H9 (cell line): ENCODE data around the gene PPAT. TPM values are rescaled to one million over a fixed set of nuclear protein-coding genes. Genes with fewer than 3 reads are reported as not detected.

Source experiments
- DNase-seq: peaks from one replicate; pipeline ENCODE4 v3.0.0-alpha.2; 2017
- H2AFZ ChIP-seq: one replicate; pipeline ENCODE4 v1.6.1; 2013; ENCODE audit warnings: mild to moderate bottlenecking, low read length, control low read depth, moderate library complexity
- H2AK5ac ChIP-seq: 2 replicates; pipeline ENCODE4 v1.6.1; 2013; ENCODE audit warnings: low read length, control low read depth, mixed read lengths; ENCODE audit not compliant: insufficient read length
- H2BK120ac ChIP-seq: one replicate; pipeline ENCODE4 v1.6.1; 2013; ENCODE audit warnings: low read depth, mild to moderate bottlenecking, low read length, control low read depth, inconsistent platforms; ENCODE audit not compliant: poor library complexity, severe bottlenecking
- H2BK12ac ChIP-seq: 2 replicates; pipeline ENCODE4 v1.6.1; 2013; ENCODE audit warnings: low read length, control low read depth, mixed read lengths, low read depth; ENCODE audit not compliant: insufficient read length
- H2BK15ac ChIP-seq: 2 replicates; pipeline ENCODE4 v1.6.1; 2013; ENCODE audit warnings: low read depth, low read length, control low read depth
- H2BK20ac ChIP-seq: one replicate; pipeline ENCODE4 v1.6.1; 2013; ENCODE audit warnings: low read depth, mild to moderate bottlenecking, low read length, control low read depth, inconsistent platforms; ENCODE audit not compliant: poor library complexity, severe bottlenecking
- H2BK5ac ChIP-seq: 2 replicates; pipeline ENCODE4 v1.6.1; 2013; ENCODE audit warnings: low read length, control low read depth, mixed read lengths; ENCODE audit not compliant: insufficient read length
- H3K14ac ChIP-seq: 2 replicates; pipeline ENCODE4 v1.6.1; 2013; ENCODE audit warnings: low read length, control low read depth; ENCODE audit not compliant: insufficient read depth
- H3K18ac ChIP-seq: 2 replicates; pipeline ENCODE4 v1.6.1; 2013; ENCODE audit warnings: low read depth, mild to moderate bottlenecking, mixed read lengths, low read length, control low read depth; ENCODE audit not compliant: insufficient read length
- H3K23ac ChIP-seq: 2 replicates; pipeline ENCODE4 v1.6.1; 2013; ENCODE audit warnings: low read length, control low read depth, mixed read lengths, low read depth; ENCODE audit not compliant: insufficient read length
- H3K23me2 ChIP-seq: 2 replicates; pipeline ENCODE4 v1.6.1; 2013; ENCODE audit warnings: low read depth, mild to moderate bottlenecking, mixed read lengths, low read length, control low read depth; ENCODE audit not compliant: insufficient read length, poor library complexity, severe bottlenecking
- H3K27ac ChIP-seq: 2 replicates; pipeline ENCODE4 v1.5.1; 2013; ENCODE audit warnings: low read length, control low read depth, mixed read lengths, low read depth; ENCODE audit not compliant: insufficient read length
- H3K27me3 ChIP-seq: 2 replicates; pipeline ENCODE4 v1.6.1; 2013; ENCODE audit warnings: low read length, control low read depth, inconsistent platforms; ENCODE audit not compliant: insufficient read depth
- H3K4ac ChIP-seq: 2 replicates; pipeline ENCODE4 v1.6.1; 2013; ENCODE audit warnings: low read depth, mild to moderate bottlenecking, control low read depth, inconsistent platforms, low read length, moderate library complexity
- H3K4me1 ChIP-seq: 2 replicates; pipeline ENCODE4 v1.6.1; 2013; ENCODE audit warnings: low read length, control low read depth, inconsistent platforms; ENCODE audit not compliant: insufficient read depth
- H3K4me2 ChIP-seq: 2 replicates; pipeline ENCODE4 v1.6.1; 2013; ENCODE audit warnings: low read length, control low read depth, mixed read lengths; ENCODE audit not compliant: insufficient read length, insufficient read depth
- H3K56ac ChIP-seq: 2 replicates; pipeline ENCODE4 v1.6.1; 2013; ENCODE audit warnings: low read depth, mild to moderate bottlenecking, mixed read lengths, low read length, control low read depth; ENCODE audit not compliant: insufficient read length
- H3K79me1 ChIP-seq: 2 replicates; pipeline ENCODE4 v1.6.1; 2013; ENCODE audit warnings: low read depth, mild to moderate bottlenecking, moderate library complexity, low read length, control low read depth, inconsistent platforms; ENCODE audit not compliant: insufficient read depth, poor library complexity, severe bottlenecking
- H3K79me2 ChIP-seq: 2 replicates; pipeline ENCODE4 v1.6.1; 2013; ENCODE audit warnings: low read length, control low read depth, inconsistent platforms; ENCODE audit not compliant: insufficient read depth
- H3K9ac ChIP-seq: 2 replicates; pipeline ENCODE4 v1.6.1; 2013; ENCODE audit warnings: low read length, control low read depth, mixed read lengths; ENCODE audit not compliant: insufficient read length; ENCODE audit errors: extremely low read depth
- H3K9me3 ChIP-seq: one replicate; pipeline ENCODE4 v1.6.1; 2013; ENCODE audit warnings: low read depth, low read length, inconsistent platforms; ENCODE audit not compliant: control insufficient read depth
- H3T11ph ChIP-seq: one replicate; pipeline ENCODE4 v1.6.1; 2013; ENCODE audit warnings: mild to moderate bottlenecking, low read length, control low read depth, inconsistent platforms
- H4K20me1 ChIP-seq: one replicate; pipeline ENCODE4 v1.6.1; 2013; ENCODE audit not compliant: control insufficient read depth, insufficient read length, insufficient read depth
- H4K5ac ChIP-seq: 2 replicates; pipeline ENCODE4 v1.6.1; 2013; ENCODE audit warnings: low read depth, mild to moderate bottlenecking, mixed read lengths, low read length, control low read depth; ENCODE audit not compliant: insufficient read length
- H4K8ac ChIP-seq: replicated peaks from 2 replicates; pipeline ENCODE4 v1.6.1; 2013; ENCODE audit warnings: low read length, control low read depth, mixed read lengths, low read depth; ENCODE audit not compliant: insufficient read length
- H4K91ac ChIP-seq: 2 replicates; pipeline ENCODE4 v1.6.1; 2013; ENCODE audit warnings: low read depth, mild to moderate bottlenecking, moderate library complexity, mixed read lengths, low read length, control low read depth; ENCODE audit not compliant: insufficient read length
- H3K27ac Mint-ChIP-seq, 3 experiments: 2 replicates in 2 of 3; 3 replicates in 1 of 3; pipeline ENCODE4 v1.8.0; 2020 to 2021; ENCODE audit warnings: mixed read lengths in 3 of 3, mild to moderate bottlenecking in 1 of 3, moderate library complexity in 1 of 3
- H3K27me3 Mint-ChIP-seq: 2 replicates; pipeline ENCODE4 v1.8.0; 2021; ENCODE audit warnings: low read depth, mild to moderate bottlenecking, moderate library complexity, mixed read lengths
- H3K36me3 Mint-ChIP-seq, 3 experiments: 2 replicates in 2 of 3; 3 replicates in 1 of 3; pipeline ENCODE4 v1.8.0; 2020 to 2021; ENCODE audit warnings: low read depth in 3 of 3, mixed read lengths in 3 of 3; ENCODE audit not compliant: insufficient read depth in 1 of 3
- H3K4me1 Mint-ChIP-seq, 2 experiments: 2 replicates each; pipeline ENCODE4 v1.8.0; 2020; ENCODE audit warnings: mixed read lengths in 2 of 2
- H3K4me3 Mint-ChIP-seq, 2 experiments: 2 replicates in 1 of 2; 3 replicates in 1 of 2; pipeline ENCODE4 v1.8.0; 2020 to 2021; ENCODE audit warnings: mild to moderate bottlenecking in 2 of 2, mixed read lengths in 2 of 2, moderate library complexity in 1 of 2
- H3K9me3 Mint-ChIP-seq, 2 experiments: 2 replicates in 1 of 2; 3 replicates in 1 of 2; pipeline ENCODE4 v1.8.0; 2020; ENCODE audit warnings: mild to moderate bottlenecking in 2 of 2, mixed read lengths in 2 of 2, moderate library complexity in 1 of 2
- CTCF ChIP-seq: fragments of 200-600 bp; sonication (generic); conservative IDR thresholded peaks from 3 replicates; pipeline ENCODE4 v1.8.0; 2021; ENCODE audit warnings: antibody characterized with exemption, mild to moderate bottlenecking
- WGBS: extraction: QIAGEN DNeasy Blood & Tissue Kit; methylation state at CpG from one replicate; pipeline ENCODE4 v1.1.7; 2013; ENCODE audit warnings: missing lambda C conversion rate, low lambda C conversion rate, mixed read lengths; ENCODE audit not compliant: insufficient read length; ENCODE audit errors: extremely low coverage; 5-methylcytosine and 5-hydroxymethylcytosine counted together
- total RNA-seq: library from RNA; stranded (reverse); gene quantifications from 2 replicates; pipeline ENCODE4 v1.2.1, GENCODE V29; 2021

Gene PPAT
- total RNA-seq, 1 experiment from 2014 or later = 77.1 TPM

- no peak overlapping the region for H2BK20ac ChIP-seq
- no peak overlapping the region for H4K5ac ChIP-seq
- no peak for TF ChIP-seq CTCF
- H3K79me1 ChIP-seq = no peaks in the 10 kb centered on the region
- H3K27ac ChIP-seq = no peak overlapping the region
- no peak overlapping the region for H2BK12ac ChIP-seq
- no peak overlapping the region for H2BK120ac ChIP-seq
- no peaks in the 10 kb centered on the region for H3K27me3 ChIP-seq
- DNase-seq = no peak
- no peaks in the 10 kb centered on the region for H3K23me2 ChIP-seq
- H3K36me3 Mint-ChIP-seq = peaks cover 19 to 22% (median 20%) of the 10 kb centered on the region in 3 experiments
- H3K56ac ChIP-seq = no peak overlapping the region
- H3K18ac ChIP-seq = no peak overlapping the region
- no peak overlapping the region for H3T11ph ChIP-seq
- H3K23ac ChIP-seq = no peak overlapping the region
- H4K91ac ChIP-seq = no peak overlapping the region
- H2BK15ac ChIP-seq = no peak overlapping the region
- no peak overlapping the region for H3K4me2 ChIP-seq
- H3K14ac ChIP-seq = no peak overlapping the region
- no peak overlapping the region for H3K4me3 Mint-ChIP-seq
- peaks cover 0 to 4% of the 10 kb centered on the region in 2 experiments; a peak in 3 of 5 replicates for H3K9me3 Mint-ChIP-seq
- H3K4me1 ChIP-seq = peaks cover 2% of the 10 kb centered on the region; the same call in 1 of the 2 replicates
- H3K27ac Mint-ChIP-seq = no peak overlapping the region
- H2AK5ac ChIP-seq = no peak overlapping the region
- no peak overlapping the region for H4K8ac ChIP-seq
- H4K20me1 ChIP-seq = no peaks in the 10 kb centered on the region
- H2BK5ac ChIP-seq = no peak overlapping the region
- H3K9ac ChIP-seq = no peak overlapping the region
- no peak overlapping the region for H3K4ac ChIP-seq
- peaks cover 26 to 35% of the 10 kb centered on the region in 2 experiments for H3K4me1 Mint-ChIP-seq
- H2AFZ ChIP-seq = no peak overlapping the region
- peaks cover 57% of the 10 kb centered on the region for H3K79me2 ChIP-seq
- no peaks in the 10 kb centered on the region for H3K9me3 ChIP-seq
- no CpG with 5 or more reads among the region's 1 CpG for WGBS
- no peaks in the 10 kb centered on the region for H3K27me3 Mint-ChIP-seq
Measured at GRCh38 chr4:56427179-56427578, 8.2 kb downstream of the PPAT start.
